ENCODE data around the gene KRTAP10-10.
"Not testable (repeated sequence)": the region's sequence is repeated elsewhere in the genome, so short reads cannot be mapped to it uniquely, and the experiment has no call there.

The KRTAP10-10 gene

DNA sequence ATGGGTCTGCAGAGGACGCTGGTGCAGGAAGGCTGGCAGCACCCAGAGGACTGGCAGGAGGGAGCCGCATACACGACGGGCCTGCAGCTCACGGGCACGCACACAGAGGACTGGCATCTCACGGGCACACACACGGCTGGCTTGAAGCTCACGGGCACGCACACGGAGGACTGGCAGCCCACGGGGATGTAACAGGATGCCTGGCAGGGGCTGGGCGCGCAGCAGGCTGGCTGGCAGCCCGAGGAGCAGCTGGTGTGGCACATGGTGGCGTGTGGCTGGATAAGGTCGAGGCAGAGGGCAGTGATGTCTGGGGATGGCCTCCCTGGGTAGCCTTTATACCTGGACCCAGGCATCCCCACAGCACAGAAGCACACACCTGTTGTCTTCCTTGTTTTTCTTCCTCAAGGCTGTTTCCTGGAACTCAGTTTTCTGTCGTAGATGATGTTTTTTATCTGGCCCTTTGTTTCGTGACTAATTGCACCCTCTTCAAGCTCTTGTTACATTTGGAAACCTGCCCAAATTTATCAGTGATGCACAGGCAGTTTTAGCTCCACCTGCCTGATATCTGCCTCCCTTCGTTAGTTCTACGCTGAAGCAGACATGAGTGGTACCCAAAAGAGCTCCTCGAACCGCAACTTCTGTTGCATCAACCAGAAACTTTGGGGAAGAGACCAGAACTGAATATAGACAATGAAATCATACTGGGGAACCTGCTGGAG is 44.9 kb downstream of the KRTAP10-10 start, which contains the start of gene KRTAP12-1:
KRTAP12-1 (minus strand) TSS at position 303 of the 719 bp plus-strand sequence; CDS start at position 263, 40 bp downstream.
- TF ChIP-seq, protein P1, sequence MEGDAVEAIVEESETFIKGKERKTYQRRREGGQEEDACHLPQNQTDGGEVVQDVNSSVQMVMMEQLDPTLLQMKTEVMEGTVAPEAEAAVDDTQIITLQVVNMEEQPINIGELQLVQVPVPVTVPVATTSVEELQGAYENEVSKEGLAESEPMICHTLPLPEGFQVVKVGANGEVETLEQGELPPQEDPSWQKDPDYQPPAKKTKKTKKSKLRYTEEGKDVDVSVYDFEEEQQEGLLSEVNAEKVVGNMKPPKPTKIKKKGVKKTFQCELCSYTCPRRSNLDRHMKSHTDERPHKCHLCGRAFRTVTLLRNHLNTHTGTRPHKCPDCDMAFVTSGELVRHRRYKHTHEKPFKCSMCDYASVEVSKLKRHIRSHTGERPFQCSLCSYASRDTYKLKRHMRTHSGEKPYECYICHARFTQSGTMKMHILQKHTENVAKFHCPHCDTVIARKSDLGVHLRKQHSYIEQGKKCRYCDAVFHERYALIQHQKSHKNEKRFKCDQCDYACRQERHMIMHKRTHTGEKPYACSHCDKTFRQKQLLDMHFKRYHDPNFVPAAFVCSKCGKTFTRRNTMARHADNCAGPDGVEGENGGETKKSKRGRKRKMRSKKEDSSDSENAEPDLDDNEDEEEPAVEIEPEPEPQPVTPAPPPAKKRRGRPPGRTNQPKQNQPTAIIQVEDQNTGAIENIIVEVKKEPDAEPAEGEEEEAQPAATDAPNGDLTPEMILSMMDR (conservative IDR thresholded peaks at IDR 0.05), result no peak
- no peak within 1 kb of the TSS for H3K27ac ChIP-seq

DNA sequence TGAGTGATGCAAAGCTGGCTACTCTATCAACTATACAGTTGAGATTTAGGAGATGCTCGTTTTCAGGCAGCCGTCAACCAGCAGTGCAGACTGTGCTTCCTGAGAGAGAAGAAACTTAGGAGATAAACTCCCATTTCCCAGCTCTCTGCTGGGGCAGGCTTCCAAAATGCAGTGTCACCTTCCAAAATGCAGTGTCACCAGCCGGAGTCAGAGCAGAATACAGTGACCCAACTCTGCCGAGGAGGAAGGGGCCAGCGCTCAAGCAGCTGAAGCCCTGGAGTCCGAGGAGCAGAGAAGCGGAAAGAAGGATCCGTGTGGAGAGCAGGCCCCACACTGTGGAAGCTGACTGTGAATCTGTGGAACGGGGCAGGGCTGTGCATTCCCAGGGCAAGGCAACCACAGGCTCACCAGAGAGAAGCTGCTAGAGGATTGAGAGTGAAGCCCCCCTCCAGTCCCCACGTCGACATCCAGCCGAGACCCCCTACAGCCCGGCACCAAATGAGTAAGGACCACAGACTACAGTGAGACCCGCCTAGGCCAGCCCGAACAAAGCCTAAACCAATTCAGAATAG is 45.5 kb downstream of the KRTAP10-10 start:
- TF ChIP-seq, protein P1 (conservative IDR thresholded peaks at IDR 0.05), result no peak
- no peak overlapping the region for H3K27ac ChIP-seq

DNA sequence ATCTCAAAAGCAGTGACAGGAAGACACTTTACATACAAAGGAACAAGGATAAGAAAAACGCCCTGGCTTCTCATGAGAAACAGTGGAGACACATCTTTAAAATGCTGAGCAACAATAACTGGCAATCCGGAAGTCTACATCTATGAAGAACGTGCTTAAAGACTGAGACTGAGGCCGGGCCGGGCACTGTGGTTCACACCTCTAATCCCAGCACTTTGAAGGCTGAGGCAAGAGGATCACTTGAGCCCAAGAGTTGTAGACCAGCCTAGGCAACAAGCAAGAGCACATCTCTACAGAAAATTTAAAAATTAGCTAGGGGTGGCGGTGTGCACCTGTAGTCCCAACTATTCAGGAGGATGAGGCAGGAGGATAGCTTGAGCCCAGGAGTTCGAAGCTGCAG is 46.9 kb downstream of the KRTAP10-10 start:
- TF ChIP-seq, protein P1 (conservative IDR thresholded peaks at IDR 0.05), result no peak
- H3K27ac ChIP-seq, result no peak overlapping the region

DNA sequence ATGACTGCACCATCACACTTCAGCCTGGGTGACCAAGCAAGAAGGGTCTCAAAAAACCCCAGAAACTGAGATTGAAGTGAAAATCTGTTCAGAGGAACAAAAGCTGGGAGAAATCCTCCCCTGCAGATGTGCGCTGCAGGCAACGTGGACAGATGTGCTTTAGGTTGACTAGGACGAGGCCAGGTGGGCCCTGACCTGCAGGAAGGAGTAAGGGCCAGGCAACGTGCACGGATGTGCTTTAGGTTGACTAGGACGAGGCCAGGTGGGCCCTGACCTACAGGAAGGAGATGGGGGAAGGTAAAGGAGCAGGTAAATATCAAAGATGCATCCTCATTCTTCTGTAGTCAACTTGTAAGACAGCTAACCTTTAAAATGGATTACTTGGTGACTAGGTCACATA is 47.3 kb downstream of the KRTAP10-10 start:
- TF ChIP-seq, protein P1 (conservative IDR thresholded peaks at IDR 0.05), result no peak
- no peak overlapping the region for H3K27ac ChIP-seq

DNA sequence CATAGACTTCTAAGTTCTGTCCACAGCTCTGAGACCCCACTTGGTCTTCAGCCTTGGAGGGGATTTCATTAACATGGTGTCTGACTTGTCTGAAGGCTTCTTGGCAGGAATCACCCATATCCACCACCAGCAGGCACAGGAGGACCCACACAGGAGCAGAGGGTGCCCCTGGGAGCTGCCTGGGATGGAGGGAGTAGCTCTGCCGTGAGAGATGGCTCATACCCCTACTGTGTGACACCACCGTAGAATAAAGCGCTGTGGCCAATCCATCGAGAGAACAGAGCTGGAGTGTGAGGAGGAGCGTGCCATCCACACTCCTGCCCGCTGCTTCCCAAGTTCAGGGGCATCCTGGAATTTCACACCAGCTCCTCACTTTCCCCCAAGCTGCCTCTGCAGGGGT is 47.9 kb downstream of the KRTAP10-10 start:
- not testable (repeated sequence) for H3K27ac ChIP-seq

DNA sequence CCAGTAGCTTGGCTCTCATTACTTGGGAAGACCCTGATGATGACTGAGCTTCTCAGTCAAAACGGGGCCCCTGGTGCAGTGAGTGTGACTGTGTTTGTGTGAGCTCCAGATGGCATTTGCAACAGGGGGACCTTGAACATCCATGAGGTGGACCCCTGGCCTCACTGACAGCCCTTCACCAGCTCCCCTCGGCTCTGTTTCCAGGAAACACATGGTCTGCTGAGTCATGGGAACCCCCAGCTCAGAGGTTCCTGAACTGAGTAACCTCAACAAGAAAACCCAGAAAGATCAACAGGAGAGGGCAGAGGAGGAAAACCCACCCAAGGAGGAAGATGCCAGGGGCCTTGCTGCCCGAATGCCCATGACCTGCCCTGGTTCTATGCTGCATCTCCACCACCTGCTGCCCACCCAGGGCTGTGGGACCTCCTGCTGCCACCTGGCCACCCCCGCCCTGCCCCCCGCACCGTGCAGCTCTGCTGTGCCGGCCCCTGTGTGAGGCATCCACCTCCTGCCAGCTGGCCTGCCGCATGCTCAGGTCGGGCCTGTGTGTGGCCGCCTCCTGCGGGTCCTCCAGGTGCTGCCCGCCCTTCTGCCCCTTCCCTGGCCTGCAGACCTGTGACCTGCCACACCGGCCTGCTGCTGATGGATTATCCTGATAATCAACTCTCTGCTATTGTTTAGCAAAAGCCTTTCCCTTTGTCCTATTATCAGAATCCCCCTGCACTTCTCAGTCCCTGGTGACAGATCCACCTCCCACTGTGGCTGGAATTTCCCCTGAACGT is 49.0 kb downstream of the KRTAP10-10 start:
- no peak overlapping the region for H3K27ac ChIP-seq
- TF ChIP-seq, protein P1 (conservative IDR thresholded peaks at IDR 0.05), result no peak

DNA sequence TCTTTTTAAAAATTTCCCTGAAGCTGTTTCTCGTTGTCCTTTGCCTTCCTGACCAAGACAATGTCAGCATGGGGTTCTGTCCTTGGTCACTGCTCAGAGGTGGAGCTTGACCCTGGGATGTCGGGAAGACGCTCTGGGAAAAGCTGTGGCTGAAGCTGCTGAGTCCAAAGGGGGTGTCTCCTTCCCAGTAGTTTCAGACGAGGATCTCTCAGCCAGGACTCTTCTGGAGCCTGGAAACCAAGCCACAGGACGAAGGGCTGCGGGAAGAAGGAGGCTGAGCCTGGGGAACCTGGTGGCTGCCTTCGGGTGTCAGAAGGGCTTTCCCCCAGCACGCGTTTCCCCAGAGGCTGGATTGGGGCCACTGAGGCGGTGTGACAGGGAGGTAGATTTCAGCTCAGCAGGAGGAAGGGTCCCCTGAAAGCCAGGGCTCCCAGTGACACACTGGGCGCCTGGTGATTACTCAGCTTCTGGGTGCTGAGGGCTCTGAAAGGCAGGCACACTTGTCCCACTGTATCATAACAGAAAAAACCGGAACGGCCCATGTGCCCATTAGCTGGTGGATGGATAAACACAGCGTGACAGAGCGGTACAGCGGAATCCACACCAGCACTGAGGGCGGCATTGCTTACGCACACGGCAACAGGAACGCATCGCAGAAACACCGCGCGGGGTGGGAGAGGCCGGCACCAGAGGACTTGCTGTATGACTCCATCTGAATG is 49.8 kb downstream of the KRTAP10-10 start:
- no peak overlapping the region for H3K27ac ChIP-seq
- TF ChIP-seq, protein P1 (conservative IDR thresholded peaks at IDR 0.05), result no peak

Measured in VCaP (cell line).